Measurements from ENCODE around the gene ANGPTL1. TPM values are rescaled to one million over a fixed set of nuclear protein-coding genes. Genes with fewer than 3 reads are reported as not detected.

ANGPTL1 gene
- total and polyA plus RNA-seq, 2 experiments from 2014 or later = 0.58 TPM; not detected in 1

GRCh38 chr1:178910023-178910422 lies 39.1 kb upstream of the ANGPTL1 start:
- no peaks in the 10 kb centered on the region for H3F3A ChIP-seq (replicated peaks; ENCODE audit: low read depth)
- peaks cover 10% of the 10 kb centered on the region; the same call in 2 of the 3 replicates for H3K36me3 Mint-ChIP-seq (ENCODE audit: low read depth)
- H3K27me3 ChIP-seq (ENCODE audit: insufficient read depth) = no peaks in the 10 kb centered on the region
- H3K27ac ChIP-seq (ENCODE audit: low read depth) = no peak overlapping the region
- H3K9me3 Mint-ChIP-seq = no peaks in the 10 kb centered on the region
- H3K4me3 Mint-ChIP-seq = no peak overlapping the region
- TF ChIP-seq ZNF331 (CRISPR knock-in tag; IDR thresholded peaks at IDR 0.05; ENCODE audit: low read depth) (no peak), CREB1 (CRISPR knock-in tag; IDR thresholded peaks at IDR 0.05; ENCODE audit: low read depth) (no peak), POLR2AphosphoS5 (IDR thresholded peaks at IDR 0.05; ENCODE audit: low read depth) (no peak), NANOG (IDR thresholded peaks at IDR 0.05; ENCODE audit: borderline replicate concordance) (no peak), ZNF462 (CRISPR knock-in tag; IDR thresholded peaks at IDR 0.05) (no peak), EZH2phosphoT487 (IDR thresholded peaks at IDR 0.05; ENCODE audit: unreplicated experiment) (no peak), EZH2 (IDR thresholded peaks at IDR 0.05; ENCODE audit: low read depth, unreplicated experiment) (no peak), ZNF114 (CRISPR knock-in tag; IDR thresholded peaks at IDR 0.05) (no peak), JUNB (IDR thresholded peaks at IDR 0.05; ENCODE audit: unreplicated experiment) (no peak), REST (IDR thresholded peaks at IDR 0.05; ENCODE audit: unreplicated experiment) (no peak), STAT1 (IDR thresholded peaks at IDR 0.05; ENCODE audit: unreplicated experiment) (no peak), ETS1 (IDR thresholded peaks at IDR 0.05) (no peak)
- TF ChIP-seq, protein P1, sequence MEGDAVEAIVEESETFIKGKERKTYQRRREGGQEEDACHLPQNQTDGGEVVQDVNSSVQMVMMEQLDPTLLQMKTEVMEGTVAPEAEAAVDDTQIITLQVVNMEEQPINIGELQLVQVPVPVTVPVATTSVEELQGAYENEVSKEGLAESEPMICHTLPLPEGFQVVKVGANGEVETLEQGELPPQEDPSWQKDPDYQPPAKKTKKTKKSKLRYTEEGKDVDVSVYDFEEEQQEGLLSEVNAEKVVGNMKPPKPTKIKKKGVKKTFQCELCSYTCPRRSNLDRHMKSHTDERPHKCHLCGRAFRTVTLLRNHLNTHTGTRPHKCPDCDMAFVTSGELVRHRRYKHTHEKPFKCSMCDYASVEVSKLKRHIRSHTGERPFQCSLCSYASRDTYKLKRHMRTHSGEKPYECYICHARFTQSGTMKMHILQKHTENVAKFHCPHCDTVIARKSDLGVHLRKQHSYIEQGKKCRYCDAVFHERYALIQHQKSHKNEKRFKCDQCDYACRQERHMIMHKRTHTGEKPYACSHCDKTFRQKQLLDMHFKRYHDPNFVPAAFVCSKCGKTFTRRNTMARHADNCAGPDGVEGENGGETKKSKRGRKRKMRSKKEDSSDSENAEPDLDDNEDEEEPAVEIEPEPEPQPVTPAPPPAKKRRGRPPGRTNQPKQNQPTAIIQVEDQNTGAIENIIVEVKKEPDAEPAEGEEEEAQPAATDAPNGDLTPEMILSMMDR (conservative IDR thresholded peaks at IDR 0.05; ENCODE audit: low read depth in 2 of 2) = no peak
- no peak overlapping the region for H3K4me2 ChIP-seq
- no peaks in the 10 kb centered on the region; the same call in 2 of the 3 replicates for H3K4me1 Mint-ChIP-seq
- DNase-seq (ENCODE audit: low spot score) (no peak), ATAC-seq (no peak)
- H3K27ac Mint-ChIP-seq = no peak overlapping the region
- H3K4me1 ChIP-seq (ENCODE audit: insufficient read depth) = no peaks in the 10 kb centered on the region; the same call in 1 of the 2 replicates
- H4K20me1 ChIP-seq (replicated peaks; ENCODE audit: insufficient read depth) = no peaks in the 10 kb centered on the region
- peaks cover 2% of the 10 kb centered on the region for H3K27me3 Mint-ChIP-seq (ENCODE audit: insufficient read depth, low read depth, poor library complexity)
- H3K36me3 ChIP-seq (ENCODE audit: insufficient read depth) = no peaks in the 10 kb centered on the region
- H3K79me2 ChIP-seq (replicated peaks; ENCODE audit: insufficient read depth) = no peaks in the 10 kb centered on the region
- no peaks in the 10 kb centered on the region for H3K9me2 ChIP-seq (ENCODE audit: insufficient read depth)
- H2AFZ ChIP-seq = no peak overlapping the region
- no peak overlapping the region for H3K4me3 ChIP-seq

Data from GM23338 (cell line).